Measurements from ENCODE around the gene NOTUM. TPM values are rescaled to one million over a fixed set of nuclear protein-coding genes. Genes with fewer than 3 reads are reported as not detected.

Gene NOTUM
- total and polyA plus RNA-seq, 9 of the 15 experiments (the other 6 are each of a cell fraction or from before 2014, with no cell fraction given), result 0.03 to 14.0 (median 4.1) TPM

GRCh38 chr17:82008258-82008940 lies 47.4 kb upstream of the NOTUM start:
- Histone ChIP-seq H4K20me1 (replicated peaks; ENCODE audit: control insufficient read depth, insufficient read depth, low read length) (0 out of 2 replicates have a peak, but pooled peaks cover 4% of the 10 kb centered on the region), H3K79me2 (ENCODE audit: control insufficient read depth, insufficient read depth, low read length) (no peaks in the 10 kb centered on the region), H3K27ac (ENCODE audit: extremely low read depth, low read depth, low read length) (no peak overlapping the region), H3K9ac (ENCODE audit: insufficient read depth in 1 of 2, low read depth in 2 of 2, low read length in 2 of 2) (peak overlapping the region in 1 of 2 experiments; percentile 45; a peak in 1 of 4 replicates), H3K36me3 (ENCODE audit: control insufficient read depth, insufficient read depth, low read length) (no peaks in the 10 kb centered on the region; the same call in 2 of the 3 replicates), H3K9me3 (replicated peaks; ENCODE audit: control insufficient read depth, insufficient read depth, low read depth, low read length) (no peaks in the 10 kb centered on the region), H3K4me2 (ENCODE audit: insufficient read depth, low read length) (no peak overlapping the region), H3K9me1 (ENCODE audit: control insufficient read depth, insufficient read depth, low read length) (peaks cover 3% of the 10 kb centered on the region), H3K4me1 (replicated peaks in 1 of 2; ENCODE audit: control insufficient read depth in 2 of 2, insufficient read depth in 2 of 2, low read length in 2 of 2) (peaks cover 0 to 84% of the 10 kb centered on the region in 2 experiments; a peak in 1 of 5 replicates), H3K4me3 (no peak overlapping the region), H2AFZ (ENCODE audit: low read depth, low read length) (no peak overlapping the region), H3K27me3 (ENCODE audit: control insufficient read depth in 2 of 2, insufficient read depth in 2 of 2, low read length in 2 of 2) (no peaks in the 10 kb centered on the region)
- CTCF ChIA-PET (ENCODE audit: low intra/inter-chr PET ratio), result no interaction called here
- FAIRE-seq (no peak), ATAC-seq (no peak), DNase-seq (ENCODE audit: extremely low read depth in 1 of 4, low spot score in 3 of 4) (no peak)
- BruUV-seq (replicated peaks), result no TSS peak
- in situ Hi-C loops (cut with MboI) (no loop called here), intact Hi-C loops (cut with micrococcal nuclease) (no loop called here)
- 85% methylated on average over 20 of the region's 26 CpGs for WGBS (ENCODE audit: insufficient coverage, low coverage, missing lambda C conversion rate)
- POLR2A ChIA-PET, result no interaction called here
- no peak for TF ChIP-seq ZNF76 (CRISPR knock-in tag; IDR thresholded peaks at IDR 0.05; ENCODE audit: borderline replicate concordance)
- no peak for TF ChIP-seq POLR3G (IDR thresholded peaks at IDR 0.05; ENCODE audit: extremely low read depth, insufficient read length, insufficient replicate concordance)
- no peak for TF ChIP-seq MAFK (IDR thresholded peaks at IDR 0.05; ENCODE audit: low read length)
- no peak for TF ChIP-seq MLLT1 (IDR thresholded peaks at IDR 0.05)
- no peak for TF ChIP-seq MBD1 (CRISPR knock-in tag; IDR thresholded peaks at IDR 0.05)
- no peak for TF ChIP-seq FOSL1 (tag; conservative IDR thresholded peaks at IDR 0.05)
- TF ChIP-seq NCOA2 (IDR thresholded peaks at IDR 0.05; ENCODE audit: partially characterized antibody in 2 of 2), result no peak
- no peak for TF ChIP-seq PURB (CRISPR knock-in tag; IDR thresholded peaks at IDR 0.05; ENCODE audit: low read depth)
- no peak for TF ChIP-seq SMARCA4 (IDR thresholded peaks at IDR 0.05)
- no peak for TF ChIP-seq ELF4 (CRISPR knock-in tag; IDR thresholded peaks at IDR 0.05)
- TF ChIP-seq MAFF (IDR thresholded peaks at IDR 0.05; ENCODE audit: low read length), result no peak
- TF ChIP-seq, protein P1, sequence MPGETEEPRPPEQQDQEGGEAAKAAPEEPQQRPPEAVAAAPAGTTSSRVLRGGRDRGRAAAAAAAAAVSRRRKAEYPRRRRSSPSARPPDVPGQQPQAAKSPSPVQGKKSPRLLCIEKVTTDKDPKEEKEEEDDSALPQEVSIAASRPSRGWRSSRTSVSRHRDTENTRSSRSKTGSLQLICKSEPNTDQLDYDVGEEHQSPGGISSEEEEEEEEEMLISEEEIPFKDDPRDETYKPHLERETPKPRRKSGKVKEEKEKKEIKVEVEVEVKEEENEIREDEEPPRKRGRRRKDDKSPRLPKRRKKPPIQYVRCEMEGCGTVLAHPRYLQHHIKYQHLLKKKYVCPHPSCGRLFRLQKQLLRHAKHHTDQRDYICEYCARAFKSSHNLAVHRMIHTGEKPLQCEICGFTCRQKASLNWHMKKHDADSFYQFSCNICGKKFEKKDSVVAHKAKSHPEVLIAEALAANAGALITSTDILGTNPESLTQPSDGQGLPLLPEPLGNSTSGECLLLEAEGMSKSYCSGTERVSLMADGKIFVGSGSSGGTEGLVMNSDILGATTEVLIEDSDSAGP (CRISPR knock-in tag; IDR thresholded peaks at IDR 0.05), result no peak
- TF ChIP-seq CLOCK (CRISPR knock-in tag; IDR thresholded peaks at IDR 0.05; ENCODE audit: borderline replicate concordance), result no peak
- no peak for TF ChIP-seq ZNF239 (CRISPR knock-in tag; IDR thresholded peaks at IDR 0.05)
- no peak for TF ChIP-seq MCM3 (IDR thresholded peaks at IDR 0.05)
- no peak for TF ChIP-seq SMAD2 (IDR thresholded peaks at IDR 0.05; ENCODE audit: low read depth, low read length)
